GM10847 (cell line): ENCODE measurements around the gene MRM3.

Experiments used
- POLR2A ChIP-seq: IDR thresholded peaks from 2 replicates; pipeline ENCODE4 v1.6.1; 2011; ENCODE audit not compliant: insufficient read length; ENCODE audit errors: extremely low read depth

Gene MRM3

DNA sequence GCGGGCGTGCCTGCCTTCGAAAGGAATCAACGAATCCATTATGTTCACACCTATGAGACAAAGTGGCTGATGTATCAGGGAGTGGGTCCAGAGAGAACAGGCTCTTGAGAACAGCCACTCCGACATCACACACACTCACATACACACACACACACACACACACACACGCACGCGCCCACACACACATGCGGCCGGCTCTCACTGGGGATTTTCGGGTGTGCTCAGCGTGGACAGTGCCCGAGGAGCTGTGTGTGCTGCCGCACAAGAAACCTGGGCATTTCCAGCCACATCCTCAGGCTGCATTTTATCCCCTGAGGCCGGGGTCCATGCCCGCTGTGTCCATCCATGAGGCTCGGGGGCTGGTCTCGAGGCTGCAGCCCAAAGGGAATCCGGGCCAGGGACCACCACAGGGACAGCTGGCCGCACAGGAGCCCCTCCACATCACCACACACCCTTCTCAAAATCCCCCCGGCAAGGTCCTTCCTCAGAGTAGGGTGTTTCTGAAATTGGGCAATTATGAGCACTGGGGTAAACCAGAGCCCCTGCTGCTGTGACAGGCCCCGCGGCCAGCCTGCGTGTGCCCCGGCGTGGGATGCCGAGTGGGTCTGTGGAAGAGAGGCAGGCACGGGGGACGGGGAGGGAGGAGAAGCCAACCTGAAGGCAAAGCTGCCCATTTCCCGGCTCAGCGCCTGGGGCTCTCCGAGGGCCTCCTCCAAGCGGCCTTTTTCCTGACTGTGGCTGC is 24.8 kb downstream of the MRM3 start:
- no peak for TF ChIP-seq POLR2A

DNA sequence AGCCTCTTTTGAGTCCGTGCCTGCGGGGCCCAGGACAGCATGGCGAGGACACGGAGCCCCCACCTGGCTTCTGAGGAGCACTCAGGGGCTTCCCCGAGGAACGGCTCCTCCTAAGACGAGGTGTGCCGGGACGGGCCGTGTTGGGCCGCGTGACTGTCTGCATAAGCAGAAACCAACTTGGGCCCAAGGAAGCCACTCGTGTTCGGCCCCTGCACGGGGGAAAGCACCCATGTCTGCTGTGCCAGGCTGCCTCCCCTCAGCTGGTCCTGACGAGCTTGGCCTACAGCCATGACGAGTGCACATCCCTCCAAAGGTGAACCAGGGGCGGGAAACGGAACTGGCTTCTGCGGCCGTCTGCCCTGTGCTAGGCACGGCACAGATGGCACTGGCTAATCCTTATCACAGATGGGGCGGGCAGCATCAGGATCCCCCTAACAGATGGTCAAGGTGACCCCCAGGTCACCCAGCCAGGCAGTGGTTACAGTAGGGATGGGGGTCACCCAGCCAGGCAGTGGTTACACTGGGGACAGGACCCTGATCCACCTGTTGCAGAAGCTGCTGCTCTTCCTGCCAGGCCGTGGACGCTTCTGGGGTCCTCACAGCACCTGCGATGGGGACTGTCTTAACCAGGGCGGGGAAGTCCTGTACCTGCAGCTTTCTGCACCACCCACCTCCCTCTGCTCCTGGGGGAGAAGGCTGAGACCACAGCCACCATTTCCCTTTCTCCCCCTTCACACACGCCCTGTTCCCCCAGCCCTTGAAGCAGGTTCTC is 25.6 kb downstream of the MRM3 start:
- no peak for TF ChIP-seq POLR2A

DNA sequence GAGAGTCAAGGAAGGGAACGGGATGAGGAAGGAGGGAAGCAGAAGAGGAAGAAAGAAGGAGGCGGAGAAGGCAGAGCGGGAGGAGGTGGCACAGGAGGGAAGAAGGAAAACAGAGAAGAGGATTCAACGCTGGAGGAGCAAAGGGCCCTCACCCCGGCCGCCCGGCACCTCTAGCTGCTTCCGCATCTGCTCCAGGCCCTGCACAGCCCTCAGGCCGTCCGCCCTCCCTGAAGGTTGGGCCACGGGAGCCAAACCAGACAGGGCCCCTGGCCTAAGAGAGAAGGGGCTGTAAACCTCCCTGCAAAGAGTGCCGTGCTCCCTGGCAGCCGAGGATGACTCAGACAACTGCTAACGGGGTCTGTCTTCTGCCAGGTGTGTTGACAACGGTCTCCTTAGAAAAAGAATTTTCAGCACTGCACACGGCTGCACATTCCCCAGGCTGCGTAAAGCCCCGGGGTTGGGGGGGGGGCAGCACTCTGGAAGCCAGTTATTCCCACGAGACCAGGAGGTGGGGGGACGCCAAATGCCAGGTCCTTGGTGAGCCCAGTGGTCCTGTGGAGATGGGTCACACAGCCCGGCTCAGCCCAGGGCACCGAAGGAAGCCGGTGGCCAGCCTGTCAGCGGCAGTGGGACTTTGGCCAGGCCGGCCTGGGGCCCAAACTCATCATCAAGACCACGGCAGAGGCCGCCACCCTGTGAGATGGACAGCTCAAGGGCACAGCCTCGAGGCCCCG is 29.1 kb downstream of the MRM3 start:
- TF ChIP-seq POLR2A, result no peak

DNA sequence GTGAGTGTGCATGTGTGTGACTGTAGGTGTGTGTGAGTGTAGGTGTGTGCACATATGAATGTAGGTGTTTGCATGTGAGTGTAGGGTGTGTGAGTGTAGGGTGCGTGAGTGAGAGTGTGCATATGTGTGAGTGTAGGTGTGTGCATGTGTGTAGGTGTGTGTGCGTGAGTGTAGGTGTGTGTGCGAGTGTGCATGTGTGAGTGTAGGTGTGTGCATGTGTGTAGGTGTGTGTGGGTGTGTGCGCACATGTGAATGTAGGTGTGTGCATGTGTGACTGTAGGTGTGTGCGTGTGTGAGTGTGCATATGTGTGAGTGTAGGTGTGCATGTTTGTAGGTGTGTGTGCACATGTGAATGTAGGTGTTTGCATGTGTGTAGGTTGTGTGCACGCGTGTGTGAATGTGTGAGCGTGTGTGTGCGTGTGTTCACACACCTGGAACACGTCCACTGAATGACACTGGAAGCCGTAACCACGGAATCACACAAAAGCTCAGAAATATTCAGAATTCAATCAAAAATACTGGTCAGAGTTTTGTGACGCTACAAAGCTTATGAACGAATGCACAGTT is 30.6 kb downstream of the MRM3 start:
- TF ChIP-seq POLR2A, result no peak

DNA sequence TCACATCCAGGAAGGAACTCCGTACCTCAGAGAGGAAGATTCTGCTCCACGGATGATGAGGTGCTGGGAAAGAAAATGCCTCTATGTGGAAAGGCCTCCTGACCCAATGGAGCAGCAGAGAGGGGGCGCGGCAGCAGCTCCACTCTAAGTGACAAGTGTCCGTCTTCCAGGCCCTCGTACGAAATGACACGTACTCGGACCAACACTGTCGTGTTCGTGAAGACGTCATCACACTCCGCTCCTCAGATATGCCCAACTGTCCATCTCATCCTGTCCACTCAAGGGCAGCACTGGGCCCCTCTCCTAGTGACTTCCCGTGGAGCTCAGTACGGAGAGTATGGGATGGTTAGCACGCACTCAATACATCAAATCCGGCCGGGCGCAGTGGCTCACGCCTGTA is 32.2 kb downstream of the MRM3 start:
- TF ChIP-seq POLR2A, result no peak

DNA sequence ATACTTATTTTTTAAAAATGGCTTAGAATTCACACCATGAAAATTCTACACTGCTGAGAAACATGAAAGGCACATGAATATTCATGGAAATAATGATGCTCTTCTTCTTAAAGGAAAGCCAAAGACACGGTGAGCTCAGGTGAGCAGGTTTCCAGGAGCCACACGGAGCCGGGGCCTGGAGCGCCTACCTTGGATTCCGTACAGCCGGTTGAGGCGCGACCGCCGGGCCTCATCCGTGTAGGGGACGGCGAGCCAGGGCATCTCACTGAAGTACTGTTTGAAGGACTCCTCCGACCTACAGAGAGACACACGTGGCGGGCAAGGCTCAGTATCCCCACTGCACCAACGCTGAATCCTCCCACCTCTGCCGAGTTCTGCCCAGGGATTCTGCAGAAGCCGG is 37.1 kb downstream of the MRM3 start:
- no peak for TF ChIP-seq POLR2A

DNA sequence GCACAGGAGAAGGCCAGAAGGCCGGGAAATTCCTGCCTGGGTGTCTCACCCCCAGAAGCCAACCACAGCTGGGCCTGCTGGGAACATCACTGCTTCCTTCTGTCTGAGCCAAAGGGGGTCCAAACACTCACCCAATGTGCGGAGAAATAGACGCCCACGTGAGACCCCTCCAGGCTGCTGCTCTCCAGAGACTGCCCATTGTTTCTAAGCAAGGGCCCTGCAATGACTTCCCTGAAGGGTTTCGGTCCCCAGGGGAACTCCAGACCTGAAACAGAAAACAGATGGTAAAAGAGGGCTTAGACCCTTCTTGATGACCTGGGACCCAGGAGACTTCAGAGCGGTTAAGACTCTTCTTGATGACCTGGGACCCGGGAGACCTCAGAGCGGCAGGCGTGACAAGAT is 41.3 kb downstream of the MRM3 start:
- no peak for TF ChIP-seq POLR2A

DNA sequence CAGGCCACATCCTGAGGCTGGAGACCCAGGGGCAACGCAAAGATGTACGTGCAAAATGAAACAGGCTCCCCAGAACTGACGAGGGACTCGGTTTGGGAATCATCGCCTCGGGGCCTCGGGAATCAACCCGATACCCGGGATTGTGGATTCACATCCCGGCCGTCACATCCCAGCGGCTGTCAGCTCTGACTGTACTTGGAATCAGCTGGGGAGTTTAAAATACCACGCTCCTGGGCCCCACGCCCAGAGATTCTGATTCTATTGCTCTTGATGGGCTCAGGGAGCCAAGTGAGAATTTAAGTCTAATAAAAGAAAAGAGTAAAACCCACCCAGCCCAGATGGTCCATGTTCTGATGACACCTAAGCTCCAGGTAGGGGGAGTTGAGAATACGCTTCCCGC is 42.2 kb downstream of the MRM3 start:
- TF ChIP-seq POLR2A, result no peak

DNA sequence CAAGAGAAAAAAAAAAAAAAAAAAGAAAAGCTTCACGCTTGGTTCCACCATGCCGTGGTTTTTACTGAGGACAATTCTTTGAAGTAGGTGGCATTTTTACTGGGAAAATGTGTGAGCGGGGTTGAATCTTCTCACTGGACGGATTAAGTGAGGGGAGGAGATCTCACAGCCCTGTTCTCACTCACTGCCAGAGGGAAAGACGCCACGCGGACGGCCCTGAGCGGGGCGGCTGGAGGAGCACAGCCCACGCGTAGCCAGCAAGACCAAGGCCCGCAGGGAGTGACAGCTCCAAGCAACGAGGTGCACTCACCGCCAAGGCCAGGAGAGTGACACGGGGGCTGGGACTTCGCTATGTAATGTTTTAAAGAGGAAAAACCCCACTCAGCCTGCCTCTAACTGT is 43.1 kb downstream of the MRM3 start:
- TF ChIP-seq POLR2A, result no peak

DNA sequence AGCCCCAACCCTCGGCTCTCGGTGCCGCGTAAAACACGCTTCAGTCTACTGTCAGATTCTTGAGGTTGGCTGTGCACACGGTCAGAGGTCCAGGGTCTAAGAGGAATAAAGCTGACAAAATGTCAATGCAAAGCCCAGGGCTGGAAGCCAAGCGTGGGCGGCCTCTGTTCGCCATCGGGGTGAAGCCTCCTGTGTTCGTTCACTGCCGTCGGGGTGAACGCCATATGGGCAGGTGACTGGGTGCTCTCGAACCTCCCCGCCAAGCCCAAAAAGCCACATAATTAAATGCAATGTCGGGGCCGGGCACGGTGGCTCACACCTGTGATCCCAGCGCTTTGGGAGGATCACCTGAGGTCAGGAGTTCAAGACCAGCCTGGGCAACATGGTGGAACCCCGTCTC is 44.6 kb downstream of the MRM3 start:
- TF ChIP-seq POLR2A, result no peak

DNA sequence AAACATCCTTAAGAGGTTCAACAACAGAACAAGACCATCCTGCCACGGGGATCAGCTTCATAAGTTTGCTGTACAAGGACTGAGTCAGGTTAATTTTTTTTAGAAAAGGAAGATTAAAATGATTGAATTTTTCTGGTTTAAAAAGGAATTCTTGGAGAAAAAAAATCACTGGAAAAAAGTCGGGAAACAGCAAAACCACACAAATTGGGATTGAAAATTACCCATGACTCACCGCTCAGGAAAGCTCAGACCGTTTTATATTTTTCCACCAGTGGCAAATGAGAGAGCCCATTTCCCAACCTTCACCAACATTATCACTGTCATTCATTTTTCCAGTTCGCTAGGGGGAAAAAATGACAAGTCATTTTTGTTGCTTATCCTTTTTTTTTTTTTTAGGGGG is 46.6 kb downstream of the MRM3 start:
- TF ChIP-seq POLR2A, result no peak

DNA sequence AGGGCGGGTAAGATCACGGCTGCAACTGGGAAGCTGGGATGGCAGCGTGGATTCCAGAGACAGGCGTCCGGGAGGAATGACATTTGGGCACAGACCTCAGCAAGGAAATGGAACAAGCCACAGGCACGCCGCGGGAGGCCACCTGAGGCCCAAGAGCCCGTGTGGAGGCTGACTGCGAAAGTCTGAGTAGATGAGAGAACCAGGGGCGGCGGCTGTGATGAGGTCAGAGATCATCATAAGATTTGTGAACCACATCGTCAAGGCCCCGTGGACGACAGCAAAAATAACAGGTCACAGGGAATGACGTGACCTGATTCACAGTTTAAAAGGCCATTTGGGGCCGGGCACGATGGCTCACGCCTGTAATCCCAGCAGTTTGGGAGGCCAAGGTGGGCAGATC is 48.2 kb downstream of the MRM3 start:
- TF ChIP-seq POLR2A, result no peak

DNA sequence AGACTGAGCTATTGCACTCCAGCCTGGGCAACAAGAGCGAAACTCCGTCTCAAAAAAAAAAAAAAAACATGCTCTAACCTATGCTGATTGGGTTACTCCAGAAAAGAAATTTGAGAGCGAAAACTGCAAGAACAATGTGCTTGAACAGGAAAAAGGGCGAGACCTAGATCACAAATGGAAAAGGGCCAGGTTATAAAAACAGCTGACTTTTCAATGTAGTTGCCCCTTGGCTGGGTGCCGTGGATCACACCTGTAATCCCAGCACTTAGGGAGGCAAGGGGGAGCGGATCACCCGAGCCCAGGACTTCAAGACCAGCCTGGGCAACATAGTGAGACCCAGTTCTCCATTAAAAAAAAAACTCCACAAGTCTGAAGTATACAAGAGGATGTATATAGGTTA is 48.8 kb downstream of the MRM3 start:
- TF ChIP-seq POLR2A, result no peak

DNA sequence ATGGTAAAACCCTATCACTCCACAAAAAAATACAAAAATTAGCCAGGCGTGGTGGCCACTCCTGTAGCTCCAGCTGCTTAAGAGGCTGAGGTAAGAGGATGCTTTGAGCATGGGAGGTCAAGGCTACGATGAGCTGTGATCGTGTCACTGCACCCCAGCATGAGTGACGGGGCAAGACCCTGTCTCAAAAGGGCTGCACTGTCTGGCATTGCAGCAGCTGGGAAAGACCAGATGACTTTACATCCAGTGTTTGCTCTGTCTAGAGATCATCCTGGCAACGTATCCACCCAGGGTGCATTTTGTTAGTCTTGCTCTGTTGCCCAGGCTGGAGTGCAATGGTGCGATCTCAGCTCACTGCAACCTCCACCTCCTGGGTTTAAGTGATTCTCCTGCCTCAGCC is 52.0 kb downstream of the MRM3 start:
- no peak for TF ChIP-seq POLR2A

DNA sequence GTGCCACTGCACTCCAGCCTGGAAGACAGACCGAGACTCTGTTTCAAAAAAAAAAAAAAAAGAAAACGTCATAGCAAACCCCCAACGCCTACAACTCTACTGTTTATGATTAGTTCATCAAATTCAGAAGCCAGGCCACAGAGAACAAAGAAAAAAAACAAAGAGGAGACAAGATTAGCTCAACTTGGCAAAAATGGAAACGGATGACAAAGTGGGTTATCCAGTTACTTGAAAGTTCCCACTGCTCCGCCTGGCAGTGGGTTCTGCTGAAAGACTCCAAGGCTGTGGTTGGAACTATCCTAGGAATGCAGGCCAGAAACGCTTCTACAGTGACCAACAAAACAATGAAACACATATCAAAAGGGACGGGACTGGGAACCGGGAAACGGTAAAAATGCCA is 53.1 kb downstream of the MRM3 start:
- no peak for TF ChIP-seq POLR2A

DNA sequence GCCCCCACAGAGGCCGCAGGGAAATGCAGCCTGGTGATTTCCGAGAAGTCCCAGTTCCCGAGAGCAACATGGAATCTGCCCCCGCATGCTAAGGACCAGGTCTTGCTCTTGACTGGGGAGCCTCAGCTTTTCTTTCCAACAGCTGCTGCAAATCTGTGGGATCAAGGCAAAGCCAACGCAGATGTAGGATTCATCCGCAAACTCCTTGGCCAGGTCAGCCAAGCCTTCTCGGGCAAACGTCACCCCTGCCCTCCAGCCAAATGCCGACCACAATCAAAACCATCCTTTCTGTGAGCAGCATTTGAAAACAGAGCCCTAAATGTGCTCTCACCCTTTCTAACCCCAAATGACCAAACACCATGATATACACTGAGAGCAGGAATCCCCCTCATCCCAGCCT is 54.0 kb downstream of the MRM3 start:
- no peak for TF ChIP-seq POLR2A
